ENCODE data around the gene BBLN.

The BBLN gene

GRCh38 chr9:128153947-128154695, 5.9 kb upstream of the BBLN start:
- no peak for DNase-seq (ENCODE audit: low spot score)
- TF ChIP-seq CTCF (IDR thresholded peaks at IDR 0.05; ENCODE audit: extremely low read depth, missing control alignments): no peak

- no peak for TF ChIP-seq CTCF (IDR thresholded peaks at IDR 0.05; ENCODE audit: extremely low read depth, missing control alignments)
- DNase-seq (ENCODE audit: low spot score): no peak
Measured at GRCh38 chr9:128155736-128156500, 4.1 kb upstream of the BBLN start.

GRCh38 chr9:128159522-128159783, 612 bp upstream of the BBLN start:
- no peak for TF ChIP-seq CTCF (IDR thresholded peaks at IDR 0.05; ENCODE audit: extremely low read depth, missing control alignments)
- peak; percentile 64 for DNase-seq (ENCODE audit: low spot score)

- TF ChIP-seq CTCF (IDR thresholded peaks at IDR 0.05; ENCODE audit: extremely low read depth, missing control alignments): no peak
Measured at GRCh38 chr9:128160603-128160987, 530 bp downstream of the BBLN start.

GRCh38 chr9:128161215-128161902, 1.3 kb downstream of the BBLN start:
- TF ChIP-seq CTCF (IDR thresholded peaks at IDR 0.05; ENCODE audit: extremely low read depth, missing control alignments): no peak
- no peak for DNase-seq (ENCODE audit: low spot score)

More at GRCh38 chr9:128160603-128160987, 530 bp downstream of the BBLN start:
- peak; percentile 78 for DNase-seq (ENCODE audit: low spot score)

GRCh38 chr9:128162215-128163026, 2.4 kb downstream of the BBLN start:
- DNase-seq (ENCODE audit: low spot score): no peak
- TF ChIP-seq CTCF (IDR thresholded peaks at IDR 0.05; ENCODE audit: extremely low read depth, missing control alignments): no peak
